Tibial artery (tissue), 4 donors: ENCODE data around the gene PNMA8C.

Experiments
- DNase-seq, 2 donors: peaks; one replicate each; pipeline ENCODE4 v3.0.0-alpha.2; 2019
- H3K27ac ChIP-seq, 2 donors: fragments of 200-600 bp; sonication (generic) in 1 of 2; 1 replicate in 1 of 2; 2 replicates in 1 of 2; pipeline ENCODE4 v1.5.1; 2018 to 2019; ENCODE audit warnings: mild to moderate bottlenecking in 1 of 2
- H3K27me3 ChIP-seq, 2 donors: fragments of 200-600 bp; sonication (generic) in 1 of 2; one replicate each; pipeline versions ENCODE4 v1.5.1 to v1.6.0; 2016 to 2019
- H3K36me3 ChIP-seq, 3 donors: fragments of 200-600 bp; sonication (generic) in 2 of 3; one replicate each; pipeline ENCODE4 v1.5.1; 2016 to 2019; ENCODE audit warnings: mild to moderate bottlenecking in 2 of 3
- H3K4me1 ChIP-seq, 4 donors: fragments of 200-600 bp; sonication (generic) in 2 of 4; 1 replicate in 3 of 4; 2 replicates in 1 of 4; pipeline ENCODE4 v1.5.1; 2016 to 2019
- H3K4me3 ChIP-seq, 2 donors: fragments of 200-600 bp; sonication (generic) in 1 of 2; 1 replicate in 1 of 2; 2 replicates in 1 of 2; pipeline ENCODE4 v1.5.1; 2018 to 2019; ENCODE audit warnings: mild to moderate bottlenecking in 2 of 2
- H3K9me3 ChIP-seq, 3 donors: fragments of 200-600 bp; sonication (generic) in 1 of 3; one replicate each; pipeline ENCODE4 v1.5.1; 2016 to 2019
- intact Hi-C: fragments of 100-400 bp; cut with DNase I; formaldehyde crosslinking; loops from one replicate; pipeline ENCODE4 v1.15.0; 2023; ENCODE audit warnings: low total_unique reads
- TF ChIP-seq, protein P1 (sequence below), 2 experiments: fragments of 200-600 bp in 1 of 2; fragments of 450-650 bp in 1 of 2; IDR thresholded peaks; one replicate each; pipeline ENCODE4 v1.5.1; 2017 to 2019; ENCODE audit warnings: antibody characterized with exemption in 2 of 2, mild to moderate bottlenecking in 1 of 2, moderate library complexity in 1 of 2

Gene PNMA8C

GRCh38 chr19:46412650-46413261, 16.0 kb downstream of the PNMA8C start:
- no peaks in the 10 kb centered on the region for H3K36me3 ChIP-seq
- intact Hi-C loops, result no loop called here
- H3K4me1 ChIP-seq, result peaks cover 4 to 76% (median 49%) of the 10 kb centered on the region in 4 donors
- peak overlapping the region; percentile 81 to 85 for H3K27ac ChIP-seq
- no peak for DNase-seq
- TF ChIP-seq, protein P1, sequence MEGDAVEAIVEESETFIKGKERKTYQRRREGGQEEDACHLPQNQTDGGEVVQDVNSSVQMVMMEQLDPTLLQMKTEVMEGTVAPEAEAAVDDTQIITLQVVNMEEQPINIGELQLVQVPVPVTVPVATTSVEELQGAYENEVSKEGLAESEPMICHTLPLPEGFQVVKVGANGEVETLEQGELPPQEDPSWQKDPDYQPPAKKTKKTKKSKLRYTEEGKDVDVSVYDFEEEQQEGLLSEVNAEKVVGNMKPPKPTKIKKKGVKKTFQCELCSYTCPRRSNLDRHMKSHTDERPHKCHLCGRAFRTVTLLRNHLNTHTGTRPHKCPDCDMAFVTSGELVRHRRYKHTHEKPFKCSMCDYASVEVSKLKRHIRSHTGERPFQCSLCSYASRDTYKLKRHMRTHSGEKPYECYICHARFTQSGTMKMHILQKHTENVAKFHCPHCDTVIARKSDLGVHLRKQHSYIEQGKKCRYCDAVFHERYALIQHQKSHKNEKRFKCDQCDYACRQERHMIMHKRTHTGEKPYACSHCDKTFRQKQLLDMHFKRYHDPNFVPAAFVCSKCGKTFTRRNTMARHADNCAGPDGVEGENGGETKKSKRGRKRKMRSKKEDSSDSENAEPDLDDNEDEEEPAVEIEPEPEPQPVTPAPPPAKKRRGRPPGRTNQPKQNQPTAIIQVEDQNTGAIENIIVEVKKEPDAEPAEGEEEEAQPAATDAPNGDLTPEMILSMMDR (IDR thresholded peaks at IDR 0.05), result no peak
- H3K27me3 ChIP-seq, result no peaks in the 10 kb centered on the region
- H3K9me3 ChIP-seq, result no peaks in the 10 kb centered on the region
- H3K4me3 ChIP-seq, result peak overlapping the region; percentile 58 to 71

DNA sequence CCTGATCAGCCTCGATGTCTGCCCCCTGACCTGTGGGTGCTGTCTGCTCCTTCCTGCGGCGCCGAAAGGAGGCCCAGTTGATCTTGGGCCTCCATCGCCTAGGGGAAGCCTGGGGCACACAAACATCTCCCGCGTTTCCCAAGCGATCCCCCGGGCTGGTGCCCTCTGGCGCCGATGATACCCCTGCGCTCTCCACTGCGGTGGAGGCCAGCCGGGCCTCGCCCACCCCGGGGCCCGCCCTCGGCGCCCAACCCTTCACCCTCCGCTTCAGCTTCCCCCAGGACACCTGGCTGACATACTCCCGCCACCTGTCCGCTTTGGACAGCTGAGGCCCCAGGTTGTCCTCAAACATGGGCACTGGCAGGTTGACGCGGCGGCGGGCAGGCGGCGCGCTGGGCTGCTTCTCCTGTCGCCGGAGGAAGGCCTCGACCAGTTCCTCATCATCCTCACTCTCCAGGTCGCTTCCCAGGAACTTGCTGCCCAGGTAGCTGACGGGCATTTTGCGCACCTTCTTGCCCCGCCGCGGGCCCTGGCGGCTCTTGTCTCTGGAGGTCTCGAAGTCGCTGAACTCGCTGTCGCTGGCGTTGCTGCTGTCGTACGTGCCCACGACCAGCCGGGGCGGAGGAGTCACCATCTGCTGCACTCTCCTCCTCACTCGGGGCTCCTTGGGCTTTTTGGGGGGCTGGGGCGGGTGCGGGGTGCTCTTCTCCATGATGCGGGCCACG, 16.6 kb downstream of the PNMA8C start:
- Histone ChIP-seq H3K9me3 (no peaks in the 10 kb centered on the region), H3K27ac (peak overlapping the region; percentile 81 to 85), H3K27me3 (no peaks in the 10 kb centered on the region), H3K36me3 (no peaks in the 10 kb centered on the region), H3K4me1 (peaks cover 4 to 81% (median 53%) of the 10 kb centered on the region in 4 donors), H3K4me3 (peak overlapping the region; percentile 58 to 71)
- intact Hi-C loops, result no loop called here
- TF ChIP-seq, protein P1 (IDR thresholded peaks at IDR 0.05), result no peak
- no peak for DNase-seq

DNA sequence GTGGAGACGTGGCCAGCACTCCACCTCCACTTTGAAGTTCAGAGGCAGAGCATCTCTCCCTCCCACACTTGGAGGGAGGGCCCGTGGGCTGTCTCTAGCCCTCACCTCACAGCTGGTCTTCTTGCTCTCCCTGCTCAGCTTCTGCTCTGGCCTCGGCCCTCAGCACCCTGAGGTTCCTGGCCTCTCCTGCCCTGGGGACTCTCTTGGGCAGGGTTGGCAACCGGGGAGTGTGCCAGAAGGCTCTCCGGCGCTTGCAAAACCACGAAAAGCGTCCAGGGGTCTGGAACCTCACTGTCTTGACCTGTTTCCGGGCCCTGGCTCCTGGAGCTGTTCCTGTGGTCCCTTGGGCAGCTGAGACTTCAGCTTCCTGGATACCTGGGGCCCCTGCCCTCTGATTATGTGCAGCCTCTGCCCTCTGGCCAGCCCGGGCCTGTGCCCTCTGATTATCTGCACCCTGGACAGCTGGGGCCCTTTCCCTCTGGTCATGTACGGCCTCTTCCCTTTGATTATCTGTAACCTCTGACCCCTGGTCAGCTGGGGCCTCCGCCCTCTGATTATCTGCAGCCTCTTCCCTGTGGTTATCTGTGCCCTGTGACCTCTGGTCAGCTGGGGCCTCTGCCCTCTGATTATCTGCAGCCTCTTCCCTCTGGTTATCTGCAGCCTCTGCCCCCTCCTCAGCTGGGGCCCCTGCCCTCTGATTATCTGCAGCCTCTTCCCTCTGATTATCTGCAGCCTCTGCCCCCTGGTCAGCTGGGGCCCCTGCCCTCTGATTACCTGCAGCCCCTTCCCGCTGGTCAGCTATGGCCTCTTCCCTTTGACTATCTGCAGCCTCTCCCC, 17.4 kb downstream of the PNMA8C start:
- H3K9me3 ChIP-seq, result no peaks in the 10 kb centered on the region
- intact Hi-C loops, result no loop called here
- no peaks in the 10 kb centered on the region for H3K27me3 ChIP-seq
- no peaks in the 10 kb centered on the region for H3K36me3 ChIP-seq
- TF ChIP-seq, protein P1 (IDR thresholded peaks at IDR 0.05), result no peak
- H3K27ac ChIP-seq, result peak overlapping the region; percentile 81 to 85
- DNase-seq, result no peak
- H3K4me3 ChIP-seq, result peak overlapping the region; percentile 58 to 71
- H3K4me1 ChIP-seq, result peaks cover 4 to 77% (median 52%) of the 10 kb centered on the region in 4 donors

DNA sequence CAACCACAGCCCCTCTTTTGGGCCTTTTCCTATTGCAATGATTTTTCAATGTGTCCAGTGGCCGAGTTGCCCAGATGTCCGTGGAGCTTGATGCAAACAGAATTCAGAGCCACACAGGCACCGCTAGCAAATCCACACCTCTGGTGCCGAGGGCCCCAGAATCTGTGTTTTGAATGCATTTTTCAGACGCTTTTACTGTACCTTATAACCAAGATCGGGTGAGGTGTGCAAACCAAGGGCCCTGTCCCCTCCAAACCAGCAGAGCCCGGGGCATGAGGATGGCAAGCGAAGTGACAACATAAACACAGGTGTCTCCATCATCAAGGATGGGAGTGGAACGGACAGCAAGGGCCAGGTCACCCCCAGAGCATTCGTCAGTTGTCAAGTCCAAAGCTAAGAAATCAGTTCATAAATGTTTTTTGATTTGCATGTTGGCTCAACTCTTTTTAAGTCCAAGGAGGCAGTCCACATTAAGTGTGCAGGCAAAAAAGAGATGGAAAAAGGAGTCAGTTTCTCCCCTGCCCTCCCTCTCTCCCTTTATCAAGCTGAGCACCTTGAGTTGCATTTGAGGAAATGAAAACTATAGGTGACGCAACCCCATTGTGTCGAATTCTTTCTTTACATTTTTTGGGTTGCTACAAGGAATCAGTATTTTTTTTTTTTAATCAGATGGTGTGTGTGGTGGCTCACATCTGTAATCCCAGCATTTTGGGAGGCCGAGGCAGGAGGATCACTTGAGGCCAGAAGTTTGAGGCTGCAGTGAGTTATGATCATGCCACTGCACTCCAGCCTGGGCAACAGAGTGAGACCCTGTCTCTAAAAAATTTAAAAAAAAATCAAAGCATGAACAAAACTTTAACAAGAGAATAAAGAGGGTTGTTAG, 18.3 kb downstream of the PNMA8C start:
- Histone ChIP-seq H3K27ac (peak overlapping the region; percentile 81 to 85), H3K27me3 (no peaks in the 10 kb centered on the region), H3K4me1 (peaks cover 4 to 77% (median 51%) of the 10 kb centered on the region in 4 donors), H3K9me3 (no peaks in the 10 kb centered on the region), H3K36me3 (no peaks in the 10 kb centered on the region), H3K4me3 (peak overlapping the region; percentile 58 to 71)
- DNase-seq, result no peak
- intact Hi-C loops, result no loop called here
- TF ChIP-seq, protein P1 (IDR thresholded peaks at IDR 0.05), result no peak

GRCh38 chr19:46409191-46409590, 19.5 kb downstream of the PNMA8C start:
- TF ChIP-seq, protein P1 (IDR thresholded peaks at IDR 0.05), result no peak
- Histone ChIP-seq H3K4me1 (peaks cover 4 to 90% (median 62%) of the 10 kb centered on the region in 4 donors), H3K36me3 (no peaks in the 10 kb centered on the region), H3K9me3 (no peaks in the 10 kb centered on the region), H3K27me3 (no peaks in the 10 kb centered on the region), H3K27ac (peak overlapping the region; percentile 72), H3K4me3 (peak overlapping the region in 1 of 2 donors; percentile 44)
- intact Hi-C loops, result no loop called here
- no peak for DNase-seq
